Esophagus muscularis mucosa (tissue), 4 donors: ENCODE measurements around the gene MGAT4A. TPM values are rescaled to one million over a fixed set of nuclear protein-coding genes. Genes with fewer than 3 reads are reported as not detected.
"Not testable (repeated sequence)": the region's sequence is repeated elsewhere in the genome, so short reads cannot be mapped to it uniquely, and the experiment has no call there.

Experiments
- DNase-seq: peaks from one replicate; pipeline ENCODE4 v3.0.0-alpha.2; 2017; ENCODE audit errors: extremely low spot score
- H3K27ac ChIP-seq, 4 donors: fragments of 200-600 bp; sonication (generic); replicated peaks in 1 of 4; 1 replicate in 3 of 4; 2 replicates in 1 of 4; pipeline ENCODE4 v1.5.1; 2016 to 2019; ENCODE audit warnings: mild to moderate bottlenecking in 1 of 4
- H3K27me3 ChIP-seq, 4 donors: fragments of 200-600 bp; sonication (generic); one replicate each; pipeline versions ENCODE4 v1.5.1 to v1.6.0; 2016 to 2019
- H3K36me3 ChIP-seq, 4 donors: fragments of 200-600 bp; sonication (generic); one replicate each; pipeline ENCODE4 v1.5.1; 2016 to 2019
- H3K4me1 ChIP-seq, 4 donors: fragments of 200-600 bp; sonication (generic); one replicate each; pipeline ENCODE4 v1.5.1; 2016 to 2019
- H3K4me3 ChIP-seq, 4 donors: fragments of 200-600 bp; sonication (generic); 1 replicate in 2 of 4; 2 replicates in 2 of 4; pipeline ENCODE4 v1.5.1; 2016 to 2019; ENCODE audit warnings: mild to moderate bottlenecking in 4 of 4, moderate library complexity in 1 of 4
- H3K9me3 ChIP-seq, 4 donors: fragments of 200-600 bp; sonication (generic); 1 replicate in 3 of 4; 2 replicates in 1 of 4; pipeline ENCODE4 v1.5.1; 2016 to 2019
- EP300 ChIP-seq: sonication (generic); formaldehyde crosslinking; IDR thresholded peaks from one replicate; pipeline ENCODE4 v1.6.1; 2017; ENCODE audit warnings: antibody characterized with exemption
- POLR2A ChIP-seq: fragments of 450-650 bp; IDR thresholded peaks from one replicate; pipeline ENCODE4 v1.6.1; 2017; ENCODE audit warnings: antibody characterized with exemption, moderate library complexity, mild to moderate bottlenecking, low read depth
- POLR2AphosphoS5 ChIP-seq, 2 donors: sonication (generic); formaldehyde crosslinking; IDR thresholded peaks; one replicate each; pipeline ENCODE4 v1.6.1; 2017; ENCODE audit warnings: antibody characterized with exemption in 2 of 2
- WGBS: methylation state at CpG from one replicate; pipeline ENCODE4 v1.1.5; 2018; 5-methylcytosine and 5-hydroxymethylcytosine counted together
- intact Hi-C: fragments of 100-400 bp; cut with DNase I; formaldehyde crosslinking; loops from one replicate; pipeline ENCODE4 v1.15.1; 2023
- total RNA-seq, 4 donors: library from RNA; depleted of rRNA; stranded (reverse); fragments of >200 nt; gene quantifications; one replicate each; pipeline versions ENCODE4 v1.1.0 to v1.2.1, GENCODE V29; 2016
- TF ChIP-seq, protein P1 (sequence below), 3 experiments: fragments of 200-600 bp in 2 of 3; fragments of 450-650 bp in 1 of 3; sonication (generic) in 2 of 3; IDR thresholded peaks; one replicate each; pipeline ENCODE4 v1.5.1; 2017 to 2019; ENCODE audit warnings: antibody characterized with exemption in 3 of 3, mild to moderate bottlenecking in 2 of 3, moderate library complexity in 1 of 3

Gene MGAT4A
- total RNA-seq, 4 donors from 2014 or later: 9.9 to 21.4 (median 15.2) TPM

DNA sequence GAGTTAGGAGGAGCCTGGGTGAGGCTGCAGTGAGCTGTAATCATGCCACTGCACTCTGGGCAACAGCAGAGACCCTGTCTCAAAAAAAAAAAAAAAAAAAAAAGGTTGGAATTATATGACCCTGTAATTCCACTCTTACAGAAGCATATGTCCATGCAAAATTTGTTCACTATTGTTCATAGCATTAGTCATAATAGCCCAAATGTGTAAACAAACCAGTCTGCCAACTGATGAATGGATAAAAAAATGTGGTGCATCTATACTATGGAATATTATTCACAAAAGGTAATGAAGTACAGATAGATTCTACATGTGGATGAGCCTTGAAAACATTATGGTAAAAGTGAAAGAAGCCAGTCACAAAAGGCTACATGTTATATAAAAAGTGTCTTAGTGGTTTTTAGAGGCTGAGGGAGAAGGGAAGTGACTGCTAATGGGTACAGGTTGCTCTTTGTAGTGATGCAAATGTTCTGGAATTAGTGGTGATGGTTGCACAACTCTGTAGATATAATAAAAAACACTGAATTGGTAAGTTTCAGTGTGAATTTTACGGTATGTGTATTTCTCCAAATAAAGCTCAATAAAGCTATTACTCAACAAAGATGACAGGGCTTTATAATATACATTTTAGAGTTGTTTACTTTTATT, 132.0 kb downstream of the MGAT4A start:
- WGBS: 80% methylated on average over 1 of the region's 1 CpG
- peaks cover 14 to 74% (median 49%) of the 10 kb centered on the region in 4 donors for H3K36me3 ChIP-seq
- no peak for DNase-seq
- no peaks in the 10 kb centered on the region for H3K27me3 ChIP-seq
- no peaks in the 10 kb centered on the region for H3K4me1 ChIP-seq
- H3K27ac ChIP-seq: peak overlapping the region in 1 of 4 donors; percentile 10
- H3K4me3 ChIP-seq: no peak overlapping the region
- H3K9me3 ChIP-seq: no peaks in the 10 kb centered on the region
- intact Hi-C loops: no loop called here
- TF ChIP-seq, protein P1, sequence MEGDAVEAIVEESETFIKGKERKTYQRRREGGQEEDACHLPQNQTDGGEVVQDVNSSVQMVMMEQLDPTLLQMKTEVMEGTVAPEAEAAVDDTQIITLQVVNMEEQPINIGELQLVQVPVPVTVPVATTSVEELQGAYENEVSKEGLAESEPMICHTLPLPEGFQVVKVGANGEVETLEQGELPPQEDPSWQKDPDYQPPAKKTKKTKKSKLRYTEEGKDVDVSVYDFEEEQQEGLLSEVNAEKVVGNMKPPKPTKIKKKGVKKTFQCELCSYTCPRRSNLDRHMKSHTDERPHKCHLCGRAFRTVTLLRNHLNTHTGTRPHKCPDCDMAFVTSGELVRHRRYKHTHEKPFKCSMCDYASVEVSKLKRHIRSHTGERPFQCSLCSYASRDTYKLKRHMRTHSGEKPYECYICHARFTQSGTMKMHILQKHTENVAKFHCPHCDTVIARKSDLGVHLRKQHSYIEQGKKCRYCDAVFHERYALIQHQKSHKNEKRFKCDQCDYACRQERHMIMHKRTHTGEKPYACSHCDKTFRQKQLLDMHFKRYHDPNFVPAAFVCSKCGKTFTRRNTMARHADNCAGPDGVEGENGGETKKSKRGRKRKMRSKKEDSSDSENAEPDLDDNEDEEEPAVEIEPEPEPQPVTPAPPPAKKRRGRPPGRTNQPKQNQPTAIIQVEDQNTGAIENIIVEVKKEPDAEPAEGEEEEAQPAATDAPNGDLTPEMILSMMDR (IDR thresholded peaks at IDR 0.05): no peak
- TF ChIP-seq EP300: no peak
- no peak for TF ChIP-seq POLR2A
- no peak for TF ChIP-seq POLR2AphosphoS5 (IDR thresholded peaks at IDR 0.05)

DNA sequence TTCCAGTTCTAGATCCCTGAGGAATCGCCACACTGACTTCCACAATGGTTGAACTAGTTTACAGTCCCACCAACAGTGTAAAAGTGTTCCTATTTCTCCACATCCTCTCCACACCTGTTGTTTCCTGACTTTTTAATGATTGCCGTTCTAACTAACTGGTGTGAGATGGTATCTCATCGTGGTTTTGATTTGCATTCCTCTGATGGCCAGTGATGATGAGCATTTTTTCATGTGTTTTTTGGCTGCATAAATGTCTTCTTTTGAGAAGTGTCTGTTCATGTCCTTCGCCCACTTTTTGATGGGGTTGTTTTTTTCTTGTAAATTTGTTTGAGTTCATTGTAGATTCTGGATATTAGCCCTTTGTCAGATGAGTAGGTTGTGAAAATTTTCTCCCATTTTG, 136.3 kb downstream of the MGAT4A start:
- 93% methylated on average over 4 of the region's 4 CpGs for WGBS
- not testable (repeated sequence) for DNase-seq

DNA sequence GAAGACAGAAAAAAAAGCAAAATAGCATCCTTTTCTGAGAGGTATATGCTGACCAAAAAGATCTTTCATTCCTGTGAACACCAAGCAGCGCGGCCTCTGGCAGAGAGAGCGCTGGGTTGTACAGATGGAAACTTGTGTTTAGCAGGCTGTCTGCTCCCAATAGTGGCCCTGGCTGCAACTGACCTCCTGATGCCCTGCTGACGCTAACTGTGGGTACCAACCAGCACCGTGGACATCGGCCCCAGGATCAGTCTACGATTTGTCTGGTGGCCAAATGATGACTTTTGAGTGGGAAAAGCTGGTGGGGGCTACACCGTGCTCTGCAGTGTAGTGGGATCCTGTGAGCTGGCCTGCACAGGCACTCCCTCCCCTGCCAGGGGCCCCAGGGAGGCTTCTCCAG, 138.4 kb downstream of the MGAT4A start:
- Histone ChIP-seq H3K36me3 (peaks cover 4 to 61% (median 19%) of the 10 kb centered on the region in 4 donors), H3K27me3 (no peaks in the 10 kb centered on the region), H3K4me3 (no peak overlapping the region), H3K4me1 (no peaks in the 10 kb centered on the region), H3K9me3 (no peaks in the 10 kb centered on the region), H3K27ac (no peak overlapping the region)
- WGBS: 90% methylated on average over 7 of the region's 8 CpGs
- intact Hi-C loops: no loop called here
- TF ChIP-seq POLR2AphosphoS5 (IDR thresholded peaks at IDR 0.05): no peak
- no peak for TF ChIP-seq EP300
- no peak for TF ChIP-seq POLR2A
- TF ChIP-seq, protein P1 (IDR thresholded peaks at IDR 0.05): no peak
- peak; percentile 89 for DNase-seq

More for the DNA sequence above, 136.3 kb downstream of the MGAT4A start:
- peaks cover 11 to 65% (median 30%) of the 10 kb centered on the region in 4 donors for H3K36me3 ChIP-seq
- H3K4me1 ChIP-seq, intact Hi-C loops, H3K4me3 ChIP-seq, H3K27ac ChIP-seq, H3K9me3 ChIP-seq, H3K27me3 ChIP-seq: not testable (repeated sequence)

DNA sequence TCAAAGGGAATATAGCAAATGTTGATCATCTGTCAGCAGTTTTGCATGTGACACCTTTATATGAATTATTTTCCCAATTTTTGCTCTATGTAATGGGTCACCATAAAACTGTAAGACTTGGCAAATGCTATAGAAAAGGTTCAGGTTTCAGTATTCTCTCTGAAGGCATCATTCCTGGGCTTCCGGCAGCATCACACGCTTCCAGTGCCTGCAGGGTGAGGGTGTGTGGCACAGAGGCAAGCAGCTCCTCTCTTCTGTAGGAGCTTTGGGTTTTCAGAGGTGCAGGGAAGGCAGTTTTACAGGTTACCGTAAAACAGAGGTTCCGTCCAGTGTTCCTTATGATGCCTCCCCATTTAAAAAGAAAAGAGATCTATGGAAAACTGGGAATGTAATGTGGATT, 141.4 kb downstream of the MGAT4A start:
- Histone ChIP-seq H3K36me3 (peaks cover 4 to 64% (median 33%) of the 10 kb centered on the region in 4 donors), H3K27me3 (no peaks in the 10 kb centered on the region), H3K4me1 (no peaks in the 10 kb centered on the region), H3K9me3 (no peaks in the 10 kb centered on the region), H3K27ac (no peak overlapping the region), H3K4me3 (no peak overlapping the region)
- DNase-seq: peak; percentile 60
- intact Hi-C loops: no loop called here
- TF ChIP-seq, protein P1 (IDR thresholded peaks at IDR 0.05): no peak
- TF ChIP-seq POLR2A: no peak
- no peak for TF ChIP-seq EP300
- no peak for TF ChIP-seq POLR2AphosphoS5 (IDR thresholded peaks at IDR 0.05)
- 97% methylated on average over 4 of the region's 4 CpGs for WGBS

DNA sequence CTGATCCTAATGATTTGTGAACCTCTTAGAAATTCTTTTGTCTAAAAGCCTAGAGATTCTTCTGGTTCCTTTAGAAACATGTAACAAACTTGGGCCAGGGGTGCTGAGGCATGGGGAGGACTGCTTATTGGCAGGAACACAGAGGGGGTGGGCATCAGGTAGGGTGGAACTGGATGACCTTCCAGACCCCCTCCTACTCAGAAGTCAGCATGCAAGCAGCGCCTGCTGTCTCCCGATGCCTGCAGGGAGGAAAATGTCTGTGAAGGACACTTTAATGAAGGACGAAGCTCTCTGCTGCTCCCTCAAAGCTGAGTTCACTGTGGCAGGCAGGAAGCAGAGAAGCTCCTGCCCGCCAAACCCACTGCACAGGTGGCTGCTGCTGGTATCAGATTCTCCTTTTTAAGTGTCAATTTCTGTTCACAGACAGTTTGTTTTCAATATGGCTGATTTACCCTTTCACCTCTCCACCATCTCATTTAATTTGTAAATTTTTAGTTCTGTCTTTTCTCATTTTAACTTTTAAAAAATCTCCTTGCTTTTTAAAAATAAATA, 142.0 kb downstream of the MGAT4A start:
- 79% methylated on average over 4 of the region's 4 CpGs for WGBS
- intact Hi-C loops: no loop called here
- Histone ChIP-seq H3K4me3 (no peak overlapping the region), H3K9me3 (no peaks in the 10 kb centered on the region), H3K27me3 (no peaks in the 10 kb centered on the region), H3K4me1 (no peaks in the 10 kb centered on the region), H3K36me3 (peaks cover 4 to 70% (median 38%) of the 10 kb centered on the region in 4 donors), H3K27ac (no peak overlapping the region)
- DNase-seq: peak; percentile 74
- TF ChIP-seq, protein P1 (IDR thresholded peaks at IDR 0.05): no peak
- TF ChIP-seq POLR2A (no peak), EP300 (no peak), POLR2AphosphoS5 (IDR thresholded peaks at IDR 0.05) (no peak)
